Tibial nerve (tissue), 4 donors: ENCODE data around the gene SYT12. TPM values are rescaled to one million over a fixed set of nuclear protein-coding genes. Genes with fewer than 3 reads are reported as not detected.

ENCODE experiments used
- DNase-seq, 2 donors: peaks; one replicate each; pipeline ENCODE4 v3.0.0-alpha.2; 2019; ENCODE audit warnings: low spot score in 2 of 2
- H3K27ac ChIP-seq, 4 donors: fragments of 200-600 bp; sonication (generic) in 3 of 4; one replicate each; pipeline ENCODE4 v1.5.1; 2017 to 2019; ENCODE audit warnings: mild to moderate bottlenecking in 1 of 4
- H3K27me3 ChIP-seq, 2 donors: fragments of 200-600 bp; sonication (generic) in 1 of 2; one replicate each; pipeline versions ENCODE4 v1.5.1 to v1.6.0; 2017 to 2019
- H3K36me3 ChIP-seq, 3 donors: fragments of 200-600 bp; sonication (generic); one replicate each; pipeline ENCODE4 v1.5.1; 2018 to 2019
- H3K4me1 ChIP-seq, 4 donors: fragments of 200-600 bp; sonication (generic) in 3 of 4; one replicate each; pipeline ENCODE4 v1.5.1; 2017 to 2019
- H3K4me3 ChIP-seq, 4 donors: fragments of 200-600 bp; sonication (generic) in 3 of 4; one replicate each; pipeline ENCODE4 v1.5.1; 2017 to 2019; ENCODE audit warnings: mild to moderate bottlenecking in 1 of 4, moderate library complexity in 1 of 4
- H3K9me3 ChIP-seq, 4 donors: fragments of 200-600 bp; sonication (generic) in 3 of 4; one replicate each; pipeline ENCODE4 v1.5.1; 2017 to 2019
- EP300 ChIP-seq, 2 donors: sonication (generic); formaldehyde crosslinking; IDR thresholded peaks; one replicate each; pipeline ENCODE4 v1.6.1; 2017; ENCODE audit warnings: antibody characterized with exemption in 2 of 2, mild to moderate bottlenecking in 1 of 2
- POLR2A ChIP-seq, 2 donors: fragments of 450-650 bp; IDR thresholded peaks; one replicate each; pipeline ENCODE4 v1.6.1; 2017; ENCODE audit warnings: antibody characterized with exemption in 2 of 2, mild to moderate bottlenecking in 2 of 2, moderate library complexity in 2 of 2
- WGBS, 2 donors: methylation state at CpG; one replicate each; pipeline ENCODE4 v1.1.5; 2018; 5-methylcytosine and 5-hydroxymethylcytosine counted together
- total RNA-seq, 4 donors: library from RNA; depleted of rRNA; stranded (reverse); fragments of >200 nt; gene quantifications; one replicate each; pipeline ENCODE4 v1.1.0, GENCODE V29; 2016
- TF ChIP-seq, protein P1 (sequence below), 5 experiments: fragments of 200-600 bp in 3 of 5; fragments of 450-650 bp in 2 of 5; sonication (generic) in 3 of 5; IDR thresholded peaks; one replicate each; pipeline ENCODE4 v1.5.1; 2016 to 2019; ENCODE audit warnings: antibody characterized with exemption in 5 of 5, mild to moderate bottlenecking in 3 of 5, moderate library complexity in 2 of 5

Gene SYT12
- total RNA-seq, 4 donors from 2014 or later: 0.20 to 2.4 (median 0.66) TPM; not detected in 1

DNA sequence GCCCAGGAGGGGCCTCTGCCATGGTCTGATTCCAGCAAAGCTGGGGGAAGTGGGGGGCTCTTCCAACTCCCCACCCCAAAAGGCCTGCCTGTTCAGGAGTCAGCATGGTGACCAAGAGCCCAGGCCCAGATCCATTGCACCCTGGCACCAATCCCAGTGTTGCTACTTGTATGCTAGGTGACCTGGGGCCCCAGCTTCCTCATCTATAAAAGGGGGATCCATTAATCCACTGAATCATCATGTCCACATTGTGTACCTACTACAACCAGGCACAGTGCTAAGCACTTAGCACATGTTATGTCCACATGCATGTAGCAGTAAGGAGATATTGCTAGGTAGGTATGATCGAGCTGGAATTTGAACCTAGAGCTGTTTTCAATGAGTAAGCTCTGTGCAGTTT is 2.0 kb downstream of the SYT12 start:
- DNase-seq: no peak
- Histone ChIP-seq H3K27me3 (peaks cover 0 to 25% of the 10 kb centered on the region in 2 donors), H3K4me3 (no peak overlapping the region), H3K36me3 (no peaks in the 10 kb centered on the region), H3K27ac (no peak overlapping the region), H3K9me3 (no peaks in the 10 kb centered on the region), H3K4me1 (peaks cover 0 to 23% (median 16%) of the 10 kb centered on the region in 4 donors)
- TF ChIP-seq, protein P1, sequence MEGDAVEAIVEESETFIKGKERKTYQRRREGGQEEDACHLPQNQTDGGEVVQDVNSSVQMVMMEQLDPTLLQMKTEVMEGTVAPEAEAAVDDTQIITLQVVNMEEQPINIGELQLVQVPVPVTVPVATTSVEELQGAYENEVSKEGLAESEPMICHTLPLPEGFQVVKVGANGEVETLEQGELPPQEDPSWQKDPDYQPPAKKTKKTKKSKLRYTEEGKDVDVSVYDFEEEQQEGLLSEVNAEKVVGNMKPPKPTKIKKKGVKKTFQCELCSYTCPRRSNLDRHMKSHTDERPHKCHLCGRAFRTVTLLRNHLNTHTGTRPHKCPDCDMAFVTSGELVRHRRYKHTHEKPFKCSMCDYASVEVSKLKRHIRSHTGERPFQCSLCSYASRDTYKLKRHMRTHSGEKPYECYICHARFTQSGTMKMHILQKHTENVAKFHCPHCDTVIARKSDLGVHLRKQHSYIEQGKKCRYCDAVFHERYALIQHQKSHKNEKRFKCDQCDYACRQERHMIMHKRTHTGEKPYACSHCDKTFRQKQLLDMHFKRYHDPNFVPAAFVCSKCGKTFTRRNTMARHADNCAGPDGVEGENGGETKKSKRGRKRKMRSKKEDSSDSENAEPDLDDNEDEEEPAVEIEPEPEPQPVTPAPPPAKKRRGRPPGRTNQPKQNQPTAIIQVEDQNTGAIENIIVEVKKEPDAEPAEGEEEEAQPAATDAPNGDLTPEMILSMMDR (IDR thresholded peaks at IDR 0.05): no peak
- TF ChIP-seq EP300 (IDR thresholded peaks at IDR 0.05) (no peak), POLR2A (IDR thresholded peaks at IDR 0.05) (no peak)
- WGBS, 2 donors: 80 to 89% methylated on average over 1 of the region's 1 CpG

DNA sequence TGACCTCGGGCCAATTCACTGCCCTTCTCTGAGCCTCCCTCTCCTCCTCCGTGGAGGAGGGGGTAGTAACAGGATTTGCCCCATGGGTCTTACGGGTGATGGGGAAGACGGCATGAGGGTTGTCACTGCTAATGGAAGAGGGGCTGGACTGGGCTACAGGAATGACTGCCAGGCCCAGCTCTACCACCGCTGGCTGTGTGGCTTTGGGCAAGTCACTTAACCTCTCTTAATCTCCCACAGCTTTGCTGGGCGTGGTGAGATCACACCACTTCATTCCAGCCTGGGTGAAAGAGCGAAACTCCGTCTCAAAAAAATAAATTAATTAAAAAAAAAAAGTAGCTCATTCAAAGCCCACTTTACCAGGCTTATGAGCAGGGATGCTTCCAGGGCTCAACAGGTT is 2.8 kb downstream of the SYT12 start:
- no peak overlapping the region for H3K27ac ChIP-seq
- WGBS, 2 donors: 84 to 87% methylated on average over 8 of the region's 8 CpGs
- no peak for DNase-seq
- H3K36me3 ChIP-seq: no peaks in the 10 kb centered on the region
- H3K4me1 ChIP-seq: peaks cover 0 to 23% (median 16%) of the 10 kb centered on the region in 4 donors
- H3K9me3 ChIP-seq: no peaks in the 10 kb centered on the region
- peaks cover 0 to 25% of the 10 kb centered on the region in 2 donors for H3K27me3 ChIP-seq
- H3K4me3 ChIP-seq: no peak overlapping the region
- no peak for TF ChIP-seq POLR2A (IDR thresholded peaks at IDR 0.05)
- TF ChIP-seq, protein P1 (IDR thresholded peaks at IDR 0.05): no peak
- no peak for TF ChIP-seq EP300 (IDR thresholded peaks at IDR 0.05)

DNA sequence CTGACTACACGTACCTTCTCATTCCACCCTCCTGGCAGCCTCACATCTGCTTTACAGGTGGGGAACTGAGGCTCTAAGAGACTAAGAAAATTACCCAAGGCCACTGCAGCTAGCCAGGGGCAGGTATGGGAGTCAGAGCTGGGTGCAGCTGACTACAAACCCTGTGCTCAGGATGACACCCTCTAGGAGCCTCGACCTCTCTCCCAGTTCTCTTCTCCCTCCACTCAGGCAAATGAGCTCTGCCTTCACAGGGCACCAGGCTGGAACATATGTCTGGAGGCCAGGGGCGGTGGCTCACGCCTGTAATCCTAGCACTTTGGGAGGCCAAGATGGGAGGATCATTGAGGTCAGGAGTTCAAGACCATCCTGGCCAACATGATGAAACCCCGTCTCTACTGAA is 4.0 kb downstream of the SYT12 start:
- no peaks in the 10 kb centered on the region for H3K9me3 ChIP-seq
- no peak for DNase-seq
- H3K36me3 ChIP-seq: no peaks in the 10 kb centered on the region
- H3K4me1 ChIP-seq: peaks cover 0 to 23% (median 16%) of the 10 kb centered on the region in 4 donors
- TF ChIP-seq, protein P1 (IDR thresholded peaks at IDR 0.05): no peak
- no peak for TF ChIP-seq EP300 (IDR thresholded peaks at IDR 0.05)
- peaks cover 0 to 25% of the 10 kb centered on the region in 2 donors for H3K27me3 ChIP-seq
- 92 to 98% methylated on average over 4 to 5 of the region's 5 CpGs for WGBS, 2 donors
- H3K4me3 ChIP-seq: no peak overlapping the region
- H3K27ac ChIP-seq: no peak overlapping the region

DNA sequence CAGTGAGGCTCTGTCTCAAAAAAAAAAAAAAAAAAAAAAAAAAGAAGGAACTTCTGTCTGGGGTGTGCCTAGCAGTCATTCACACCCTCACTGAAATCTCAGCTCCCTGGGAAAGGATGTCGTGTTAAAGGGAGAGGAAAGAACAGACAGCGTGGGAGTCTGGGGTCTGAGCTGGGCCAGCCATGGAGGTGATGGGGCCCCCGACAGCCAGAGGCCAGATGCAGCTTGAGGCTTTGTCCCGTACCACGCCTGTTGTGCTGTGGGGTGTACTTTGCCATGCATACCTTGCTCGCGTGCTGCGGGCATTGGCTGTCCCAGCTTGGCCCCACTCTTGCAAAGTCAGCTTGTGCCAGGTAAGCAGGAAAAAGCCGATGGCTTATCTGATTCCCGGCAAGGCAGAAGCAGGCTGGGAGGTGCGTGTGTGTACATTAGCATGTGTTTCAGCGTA is 4.6 kb downstream of the SYT12 start:
- TF ChIP-seq POLR2A (IDR thresholded peaks at IDR 0.05): no peak
- TF ChIP-seq, protein P1 (IDR thresholded peaks at IDR 0.05): no peak
- TF ChIP-seq EP300 (IDR thresholded peaks at IDR 0.05): no peak
- H3K27me3 ChIP-seq: peaks cover 0 to 20% of the 10 kb centered on the region in 2 donors
- H3K4me1 ChIP-seq: peaks cover 0 to 18% (median 13%) of the 10 kb centered on the region in 4 donors
- H3K27ac ChIP-seq: no peak overlapping the region
- H3K36me3 ChIP-seq: no peaks in the 10 kb centered on the region
- H3K9me3 ChIP-seq: no peaks in the 10 kb centered on the region
- no peak for DNase-seq
- no peak overlapping the region for H3K4me3 ChIP-seq
- 82 to 85% methylated on average over 10 to 12 of the region's 12 CpGs for WGBS, 2 donors

DNA sequence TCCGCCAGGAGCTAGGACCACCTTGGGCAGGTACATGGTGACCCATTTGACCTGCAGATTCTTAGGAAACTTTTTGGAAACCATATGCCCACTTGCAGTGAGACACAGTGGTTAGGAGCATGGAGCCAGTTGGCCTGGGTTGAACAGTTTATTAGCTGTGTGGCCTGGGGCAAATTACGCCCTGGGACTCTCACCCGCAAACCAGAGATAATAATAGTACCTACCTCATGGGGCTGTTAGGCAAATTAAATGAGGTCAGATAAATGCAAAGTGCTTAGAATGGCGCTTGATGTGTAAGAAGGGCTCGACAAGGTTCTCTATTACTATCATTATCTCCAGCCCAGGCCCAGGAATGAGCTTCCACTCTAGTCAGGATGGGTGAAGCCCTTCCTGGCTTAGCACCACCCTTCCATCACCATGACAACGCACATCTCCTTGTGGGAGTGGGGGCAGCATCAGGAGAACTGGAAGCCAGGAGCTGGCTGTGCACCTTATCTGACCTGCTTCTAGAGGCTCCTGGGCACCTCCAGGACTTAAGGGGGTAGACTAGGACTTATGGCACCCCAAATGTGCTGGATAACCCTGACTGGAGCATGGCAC is 5.1 kb downstream of the SYT12 start:
- Histone ChIP-seq H3K36me3 (no peaks in the 10 kb centered on the region), H3K4me1 (peaks cover 0 to 15% (median 9%) of the 10 kb centered on the region in 4 donors), H3K27ac (no peak overlapping the region), H3K4me3 (no peak overlapping the region), H3K9me3 (no peaks in the 10 kb centered on the region), H3K27me3 (peaks cover 0 to 15% of the 10 kb centered on the region in 2 donors)
- WGBS, 2 donors: 88 to 89% methylated on average over 6 of the region's 6 CpGs
- no peak for DNase-seq
- no peak for TF ChIP-seq POLR2A (IDR thresholded peaks at IDR 0.05)
- TF ChIP-seq EP300 (IDR thresholded peaks at IDR 0.05): no peak
- TF ChIP-seq, protein P1 (IDR thresholded peaks at IDR 0.05): no peak
